SH-SY5Y (cell line): ENCODE measurements around the gene GRIN2A.

ENCODE experiments used
- GATA2 ChIP-seq: IDR thresholded peaks from 2 replicates; pipeline ENCODE4 v1.6.1; 2011; ENCODE audit warnings: mild to moderate bottlenecking, low read depth, low read length
- GATA3 ChIP-seq: IDR thresholded peaks from 2 replicates; pipeline ENCODE4 v1.6.1; 2011; ENCODE audit warnings: low read depth, mild to moderate bottlenecking, low read length, moderate library complexity

- TF ChIP-seq GATA3: no peak
- no peak for TF ChIP-seq GATA2
Observed at GRCh38 chr16:10169031-10169430, 13.2 kb downstream of the GRIN2A start.
